ENCODE data around the gene NRG3. TPM values are rescaled to one million over a fixed set of nuclear protein-coding genes. Genes with fewer than 3 reads are reported as not detected.

The NRG3 gene
- total and polyA plus RNA-seq, 2 donors (not counting 1 experiment from before 2014, with no cell fraction given): 0.06 TPM; not detected in 1

- Histone ChIP-seq H3K36me3 (replicated peaks in 1 of 2; ENCODE audit: control extremely low read depth in 1 of 2, control insufficient read depth in 1 of 2, extremely low read depth in 1 of 2, insufficient read depth in 2 of 2, low read length in 1 of 2) (no peaks in the 10 kb centered on the region), H3K79me2 (ENCODE audit: control insufficient read depth, insufficient read depth, low read length) (no peaks in the 10 kb centered on the region), H3K9ac (ENCODE audit: low read length) (no peak overlapping the region), H3K9me3 (ENCODE audit: control extremely low read depth in 1 of 3, control insufficient read depth in 2 of 3, insufficient read depth in 1 of 3, low read length in 2 of 3) (no peaks in the 10 kb centered on the region), H3K4me2 (replicated peaks; ENCODE audit: low read depth, low read length, poor library complexity, severe bottlenecking) (no peak overlapping the region), H3K4me3 (ENCODE audit: control extremely low read depth in 1 of 5, extremely low read depth in 1 of 5, insufficient read depth in 1 of 5, low read depth in 2 of 5, low read length in 4 of 5) (no peak overlapping the region), H3K4me1 (ENCODE audit: control insufficient read depth in 2 of 2, insufficient read depth in 2 of 2, low read length in 2 of 2) (no peaks in the 10 kb centered on the region), H3K27me3 (replicated peaks in 1 of 4; ENCODE audit: control extremely low read depth in 1 of 4, control insufficient read depth in 3 of 4, insufficient read depth in 4 of 4, low read length in 3 of 4) (no peaks in the 10 kb centered on the region), H2AFZ (ENCODE audit: insufficient read depth, low read depth, low read length, poor library complexity, severe bottlenecking) (no peak overlapping the region), H3K27ac (ENCODE audit: low read length in 2 of 2) (no peak overlapping the region), H4K20me1 (ENCODE audit: control insufficient read depth, insufficient read depth, low read length, poor library complexity, severe bottlenecking) (no peaks in the 10 kb centered on the region)
- no peak for ATAC-seq (ENCODE audit: low read depth)
- 67% methylated on average over 1 of the region's 2 CpGs for WGBS (ENCODE audit: insufficient coverage)
- no peak for TF ChIP-seq EZH2 (IDR thresholded peaks at IDR 0.05; ENCODE audit: borderline replicate concordance, insufficient read depth, low read depth, low read length, poor library complexity, severe bottlenecking)
- TF ChIP-seq CTCF (IDR thresholded peaks at IDR 0.05): no peak
- ChIA-PET CTCF (no interaction called here), POLR2A (no interaction called here)
- H3K4me1 Mint-ChIP-seq: no peaks in the 10 kb centered on the region
- H3K4me3 Mint-ChIP-seq: no peak overlapping the region
- intact Hi-C loops (cut with micrococcal nuclease): no loop called here
- H3K27me3 Mint-ChIP-seq: no peaks in the 10 kb centered on the region
- DNase-seq: no peak
- peaks cover 5% of the 10 kb centered on the region for H3K9me3 Mint-ChIP-seq (ENCODE audit: insufficient read depth)
- no peak overlapping the region for H3K27ac Mint-ChIP-seq
These were observed 193.5 kb downstream of the NRG3 start for GRCh38 chr10:82068501-82068900.

GRCh38 chr10:82071231-82071630 lies 196.2 kb downstream of the NRG3 start:
- Histone ChIP-seq H4K20me1 (ENCODE audit: control insufficient read depth, insufficient read depth, low read length, poor library complexity, severe bottlenecking) (no peaks in the 10 kb centered on the region), H2AFZ (ENCODE audit: insufficient read depth, low read depth, low read length, poor library complexity, severe bottlenecking) (no peak overlapping the region), H3K9me3 (ENCODE audit: control extremely low read depth in 1 of 3, control insufficient read depth in 2 of 3, insufficient read depth in 1 of 3, low read length in 2 of 3) (no peaks in the 10 kb centered on the region), H3K79me2 (ENCODE audit: control insufficient read depth, insufficient read depth, low read length) (no peaks in the 10 kb centered on the region), H3K36me3 (replicated peaks in 1 of 2; ENCODE audit: control extremely low read depth in 1 of 2, control insufficient read depth in 1 of 2, extremely low read depth in 1 of 2, insufficient read depth in 2 of 2, low read length in 1 of 2) (no peaks in the 10 kb centered on the region), H3K4me2 (replicated peaks; ENCODE audit: low read depth, low read length, poor library complexity, severe bottlenecking) (no peak overlapping the region), H3K27ac (ENCODE audit: low read length in 2 of 2) (no peak overlapping the region), H3K4me3 (ENCODE audit: control extremely low read depth in 1 of 5, extremely low read depth in 1 of 5, insufficient read depth in 1 of 5, low read depth in 2 of 5, low read length in 4 of 5) (no peak overlapping the region), H3K27me3 (replicated peaks in 1 of 4; ENCODE audit: control extremely low read depth in 1 of 4, control insufficient read depth in 3 of 4, insufficient read depth in 4 of 4, low read length in 3 of 4) (no peaks in the 10 kb centered on the region), H3K9ac (ENCODE audit: low read length) (no peak overlapping the region), H3K4me1 (ENCODE audit: control insufficient read depth in 2 of 2, insufficient read depth in 2 of 2, low read length in 2 of 2) (no peaks in the 10 kb centered on the region)
- ATAC-seq (ENCODE audit: low read depth) (no peak), DNase-seq (no peak)
- Mint-ChIP-seq H3K9me3 (ENCODE audit: insufficient read depth) (peaks cover 7% of the 10 kb centered on the region), H3K27me3 (no peaks in the 10 kb centered on the region), H3K4me1 (no peaks in the 10 kb centered on the region), H3K4me3 (no peak overlapping the region), H3K27ac (no peak overlapping the region)
- CTCF ChIA-PET: no interaction called here
- POLR2A ChIA-PET: no interaction called here
- intact Hi-C loops (cut with micrococcal nuclease): no loop called here
- WGBS (ENCODE audit: insufficient coverage): 65% methylated on average over 2 of the region's 2 CpGs
- TF ChIP-seq EZH2 (IDR thresholded peaks at IDR 0.05; ENCODE audit: borderline replicate concordance, insufficient read depth, low read depth, low read length, poor library complexity, severe bottlenecking) (no peak), CTCF (IDR thresholded peaks at IDR 0.05) (no peak)
